SK-N-SH treated with all-trans-retinoic acid at 6 μM for 48 hours (cell line): ENCODE results near the gene FRMD5.

Source experiments
- GLIS3 ChIP-seq: fragments of 250-450 bp; sonication (Bioruptor Pico); IDR thresholded peaks from 2 replicates; pipeline ENCODE4 v1.5.0; 2020; ENCODE audit warnings: mild to moderate bottlenecking, moderate library complexity
- ISL1 ChIP-seq: fragments of 250-450 bp; sonication (Bioruptor Pico); IDR thresholded peaks from 2 replicates; pipeline ENCODE4 v2.1.2; 2022; ENCODE audit warnings: mild to moderate bottlenecking, moderate library complexity
- PATZ1 ChIP-seq: fragments of 250-450 bp; sonication (Bioruptor Pico); IDR thresholded peaks from 2 replicates; pipeline ENCODE4 v1.8.0; 2020; ENCODE audit warnings: mild to moderate bottlenecking, moderate library complexity, borderline replicate concordance
- RARB ChIP-seq: fragments of 250-450 bp; sonication (Bioruptor Pico); IDR thresholded peaks from 2 replicates; pipeline ENCODE4 v1.8.0; 2021; ENCODE audit warnings: mild to moderate bottlenecking, moderate library complexity
- ZC3H10 ChIP-seq: fragments of 250-450 bp; sonication (Bioruptor Pico); IDR thresholded peaks from 2 replicates; pipeline ENCODE4 v1.5.1; 2021; ENCODE audit warnings: mild to moderate bottlenecking, moderate library complexity
- ZFP3 ChIP-seq: fragments of 250-450 bp; sonication (Bioruptor Pico); IDR thresholded peaks from 2 replicates; pipeline ENCODE4 v1.5.0; 2020; ENCODE audit warnings: mild to moderate bottlenecking, moderate library complexity
- ZFP30 ChIP-seq: fragments of 450-650 bp; formaldehyde crosslinking; IDR thresholded peaks from 2 replicates; pipeline ENCODE4 v1.5.0; 2022; ENCODE audit warnings: mild to moderate bottlenecking, moderate library complexity
- ZNF70 ChIP-seq: fragments of 450-650 bp; formaldehyde crosslinking; IDR thresholded peaks from 2 replicates; pipeline ENCODE4 v1.5.0; 2020; ENCODE audit warnings: mild to moderate bottlenecking, moderate library complexity
- TF ChIP-seq, protein P1 (sequence below): fragments of 250-450 bp; sonication (Bioruptor Pico); IDR thresholded peaks from 2 replicates; pipeline ENCODE4 v1.5.1; 2020; ENCODE audit warnings: low read depth, mild to moderate bottlenecking, moderate library complexity
- TF ChIP-seq, protein P2 (sequence below): fragments of 250-450 bp; sonication (Bioruptor Pico); IDR thresholded peaks from 2 replicates; pipeline ENCODE4 v1.8.0; 2021; ENCODE audit warnings: low read depth, mild to moderate bottlenecking, moderate library complexity, borderline replicate concordance

- TF ChIP-seq ZNF70 (no peak), ZFP3 (CRISPR knock-in tag) (no peak), ISL1 (CRISPR knock-in tag) (no peak), ZFP30 (no peak), ZC3H10 (CRISPR knock-in tag) (no peak), RARB (CRISPR knock-in tag) (no peak), GLIS3 (CRISPR knock-in tag) (no peak), PATZ1 (CRISPR knock-in tag) (no peak)
- TF ChIP-seq, protein P1, sequence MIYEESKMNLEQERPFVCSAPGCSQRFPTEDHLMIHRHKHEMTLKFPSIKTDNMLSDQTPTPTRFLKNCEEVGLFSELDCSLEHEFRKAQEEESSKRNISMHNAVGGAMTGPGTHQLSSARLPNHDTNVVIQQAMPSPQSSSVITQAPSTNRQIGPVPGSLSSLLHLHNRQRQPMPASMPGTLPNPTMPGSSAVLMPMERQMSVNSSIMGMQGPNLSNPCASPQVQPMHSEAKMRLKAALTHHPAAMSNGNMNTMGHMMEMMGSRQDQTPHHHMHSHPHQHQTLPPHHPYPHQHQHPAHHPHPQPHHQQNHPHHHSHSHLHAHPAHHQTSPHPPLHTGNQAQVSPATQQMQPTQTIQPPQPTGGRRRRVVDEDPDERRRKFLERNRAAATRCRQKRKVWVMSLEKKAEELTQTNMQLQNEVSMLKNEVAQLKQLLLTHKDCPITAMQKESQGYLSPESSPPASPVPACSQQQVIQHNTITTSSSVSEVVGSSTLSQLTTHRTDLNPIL (CRISPR knock-in tag): no peak
- TF ChIP-seq, protein P2, sequence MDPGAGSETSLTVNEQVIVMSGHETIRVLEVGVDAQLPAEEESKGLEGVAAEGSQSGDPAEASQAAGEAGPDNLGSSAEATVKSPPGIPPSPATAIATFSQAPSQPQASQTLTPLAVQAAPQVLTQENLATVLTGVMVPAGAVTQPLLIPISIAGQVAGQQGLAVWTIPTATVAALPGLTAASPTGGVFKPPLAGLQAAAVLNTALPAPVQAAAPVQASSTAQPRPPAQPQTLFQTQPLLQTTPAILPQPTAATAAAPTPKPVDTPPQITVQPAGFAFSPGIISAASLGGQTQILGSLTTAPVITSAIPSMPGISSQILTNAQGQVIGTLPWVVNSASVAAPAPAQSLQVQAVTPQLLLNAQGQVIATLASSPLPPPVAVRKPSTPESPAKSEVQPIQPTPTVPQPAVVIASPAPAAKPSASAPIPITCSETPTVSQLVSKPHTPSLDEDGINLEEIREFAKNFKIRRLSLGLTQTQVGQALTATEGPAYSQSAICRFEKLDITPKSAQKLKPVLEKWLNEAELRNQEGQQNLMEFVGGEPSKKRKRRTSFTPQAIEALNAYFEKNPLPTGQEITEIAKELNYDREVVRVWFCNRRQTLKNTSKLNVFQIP: no peak
These were observed 279.3 kb downstream of the FRMD5 start for GRCh38 chr15:43915631-43916325.
